ENCODE results near the gene PTTG1IP. TPM values are rescaled to one million over a fixed set of nuclear protein-coding genes. Genes with fewer than 3 reads are reported as not detected.

The PTTG1IP gene
- total RNA-seq, 1 experiment from 2014 or later: 239 TPM

- no peak for DNase-seq (ENCODE audit: low spot score)
These were observed 50.3 kb downstream of the PTTG1IP start for GRCh38 chr21:44823179-44823660.

- no peak for DNase-seq (ENCODE audit: low spot score)
These were observed 50.9 kb downstream of the PTTG1IP start for GRCh38 chr21:44822484-44823178.

GRCh38 chr21:44820851-44821250 is 52.6 kb downstream of the PTTG1IP start:
- no peak for DNase-seq (ENCODE audit: low spot score)

GRCh38 chr21:44819283-44820243 is 53.9 kb downstream of the PTTG1IP start:
- DNase-seq (ENCODE audit: low spot score): no peak

- DNase-seq (ENCODE audit: low spot score): no peak
These were observed 54.9 kb downstream of the PTTG1IP start for GRCh38 chr21:44818640-44819011.

- peak; percentile 64 for DNase-seq (ENCODE audit: low spot score)
These were observed 55.4 kb downstream of the PTTG1IP start, which contains the start of gene SUMO3 for GRCh38 chr21:44817914-44818639. SUMO3 (minus strand) TSS chr21:44818062; CDS start chr21:44817968, 94 bp downstream.

GRCh38 chr21:44817506-44817880 is 56.0 kb downstream of the PTTG1IP start:
- peak; percentile 71 for DNase-seq (ENCODE audit: low spot score)

GRCh38 chr21:44816761-44817505 is 56.6 kb downstream of the PTTG1IP start:
- no peak for DNase-seq (ENCODE audit: low spot score)

GRCh38 chr21:44815852-44816628 is 57.5 kb downstream of the PTTG1IP start:
- DNase-seq (ENCODE audit: low spot score): no peak

GRCh38 chr21:44815225-44815624 is 58.3 kb downstream of the PTTG1IP start:
- DNase-seq (ENCODE audit: low spot score): no peak

- no peak for DNase-seq (ENCODE audit: low spot score)
These were observed 58.9 kb downstream of the PTTG1IP start for GRCh38 chr21:44814498-44815023.

- DNase-seq (ENCODE audit: low spot score): no peak
These were observed 59.8 kb downstream of the PTTG1IP start for GRCh38 chr21:44813727-44814126.

- no peak for DNase-seq (ENCODE audit: low spot score)
These were observed 60.3 kb downstream of the PTTG1IP start for GRCh38 chr21:44813149-44813548.

GRCh38 chr21:44812640-44813039 is 60.9 kb downstream of the PTTG1IP start:
- no peak for DNase-seq (ENCODE audit: low spot score)

- no peak for DNase-seq (ENCODE audit: low spot score)
These were observed 62.7 kb downstream of the PTTG1IP start for GRCh38 chr21:44810779-44811178.

- no peak for DNase-seq (ENCODE audit: low spot score)
These were observed 67.6 kb downstream of the PTTG1IP start for GRCh38 chr21:44805859-44806258.

GRCh38 chr21:44805226-44805625 is 68.3 kb downstream of the PTTG1IP start:
- no peak for DNase-seq (ENCODE audit: low spot score)

- DNase-seq (ENCODE audit: low spot score): no peak
These were observed 68.7 kb downstream of the PTTG1IP start for GRCh38 chr21:44804762-44805161.

GRCh38 chr21:44803651-44804050 is 69.8 kb downstream of the PTTG1IP start:
- no peak for DNase-seq (ENCODE audit: low spot score)

Data from H4 (cell line).